ENCODE data around the gene LHB.
"Not testable (repeated sequence)": the region's sequence is repeated elsewhere in the genome, so short reads cannot be mapped to it uniquely, and the experiment has no call there.

Gene LHB

DNA sequence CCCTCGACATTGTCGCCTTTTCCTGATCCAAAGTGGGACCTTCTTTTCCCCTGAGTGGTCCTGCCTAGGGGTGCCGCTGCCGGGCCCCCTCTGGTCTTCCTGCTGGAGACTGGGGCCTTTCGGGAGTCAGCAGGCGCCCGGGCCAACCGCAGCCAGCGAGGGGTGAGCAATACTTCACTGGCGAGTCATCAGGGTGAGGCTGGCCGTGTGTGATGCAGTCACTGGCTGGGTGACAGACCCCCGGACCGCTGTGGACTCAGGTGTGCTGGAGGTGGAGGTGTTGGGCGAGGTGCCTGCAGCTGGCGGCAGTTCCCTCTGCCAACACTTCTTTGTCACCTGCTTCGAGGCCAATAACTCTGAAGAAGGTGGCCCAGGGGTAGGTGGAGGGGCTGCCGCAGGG is 25.3 kb upstream of the LHB start:
- H3K4me3 ChIP-seq (ENCODE audit: low read depth, low read length), result no peak overlapping the region
- DNase-seq (ENCODE audit: low read depth), result no peak
- in situ Hi-C loops (cut with HindIII; ENCODE audit: low sequenced_read_pairs), result no loop called here
- TF ChIP-seq, protein P1, sequence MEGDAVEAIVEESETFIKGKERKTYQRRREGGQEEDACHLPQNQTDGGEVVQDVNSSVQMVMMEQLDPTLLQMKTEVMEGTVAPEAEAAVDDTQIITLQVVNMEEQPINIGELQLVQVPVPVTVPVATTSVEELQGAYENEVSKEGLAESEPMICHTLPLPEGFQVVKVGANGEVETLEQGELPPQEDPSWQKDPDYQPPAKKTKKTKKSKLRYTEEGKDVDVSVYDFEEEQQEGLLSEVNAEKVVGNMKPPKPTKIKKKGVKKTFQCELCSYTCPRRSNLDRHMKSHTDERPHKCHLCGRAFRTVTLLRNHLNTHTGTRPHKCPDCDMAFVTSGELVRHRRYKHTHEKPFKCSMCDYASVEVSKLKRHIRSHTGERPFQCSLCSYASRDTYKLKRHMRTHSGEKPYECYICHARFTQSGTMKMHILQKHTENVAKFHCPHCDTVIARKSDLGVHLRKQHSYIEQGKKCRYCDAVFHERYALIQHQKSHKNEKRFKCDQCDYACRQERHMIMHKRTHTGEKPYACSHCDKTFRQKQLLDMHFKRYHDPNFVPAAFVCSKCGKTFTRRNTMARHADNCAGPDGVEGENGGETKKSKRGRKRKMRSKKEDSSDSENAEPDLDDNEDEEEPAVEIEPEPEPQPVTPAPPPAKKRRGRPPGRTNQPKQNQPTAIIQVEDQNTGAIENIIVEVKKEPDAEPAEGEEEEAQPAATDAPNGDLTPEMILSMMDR (IDR thresholded peaks at IDR 0.05; ENCODE audit: low read depth, low read length, missing control alignments), result no peak

DNA sequence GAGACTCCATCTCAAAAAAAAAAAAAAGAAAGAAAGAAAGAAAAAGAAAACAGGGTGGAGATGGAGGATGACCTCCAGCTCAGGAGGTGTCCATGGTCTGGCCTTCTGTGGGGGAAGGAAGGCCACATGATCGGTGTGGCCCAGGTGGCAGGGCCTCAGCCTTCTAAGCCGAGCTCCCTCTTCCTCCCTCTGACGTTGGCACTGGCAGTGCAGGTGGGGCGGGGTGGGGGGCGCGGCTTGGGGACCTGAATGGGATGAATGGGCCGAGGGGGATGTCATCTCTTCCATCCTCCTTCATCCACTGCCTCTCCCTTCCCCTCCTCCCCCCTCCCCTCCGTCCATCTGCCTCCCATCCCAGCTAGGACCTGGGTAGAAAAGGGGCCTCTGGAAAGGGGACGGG is 22.8 kb upstream of the LHB start:
- H3K4me3 ChIP-seq (ENCODE audit: low read depth, low read length); DNase-seq (ENCODE audit: low read depth); in situ Hi-C loops (cut with HindIII; ENCODE audit: low sequenced_read_pairs): not testable (repeated sequence)

DNA sequence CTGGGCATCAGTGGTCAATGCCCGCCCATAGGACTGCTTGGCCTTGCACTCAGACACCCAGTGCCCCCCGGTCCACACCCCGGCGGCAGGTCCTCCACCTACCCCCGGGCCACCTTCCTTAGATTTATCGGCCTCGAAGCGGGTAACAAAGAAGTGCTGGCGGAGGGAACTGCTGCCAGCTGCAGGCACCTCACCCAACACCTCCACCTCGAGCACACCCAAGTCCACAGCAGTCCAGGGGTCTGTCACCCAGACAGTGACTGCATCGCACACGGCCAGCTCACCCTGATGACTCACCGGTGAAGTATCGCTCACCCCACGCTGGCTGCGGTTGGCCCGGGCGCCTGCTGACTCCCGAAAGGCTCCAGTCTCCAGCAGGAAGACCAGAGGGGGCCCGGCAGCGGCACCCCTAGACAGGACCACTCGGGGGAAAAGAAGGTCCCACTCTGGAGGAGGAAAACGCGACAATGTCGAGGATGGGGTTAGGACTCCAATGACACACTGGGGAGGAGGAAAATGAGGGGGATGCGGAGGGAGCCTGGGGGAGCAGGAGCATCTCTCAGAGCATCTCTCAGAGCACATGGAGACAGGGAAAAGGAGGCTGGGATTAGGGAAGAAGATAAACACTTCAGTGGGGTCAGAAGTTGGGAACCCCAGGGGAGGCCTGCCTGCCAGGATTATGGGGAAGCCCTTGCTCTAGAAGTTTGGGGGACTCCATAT is 21.8 kb upstream of the LHB start:
- H3K4me3 ChIP-seq (ENCODE audit: low read depth, low read length); in situ Hi-C loops (cut with HindIII; ENCODE audit: low sequenced_read_pairs); DNase-seq (ENCODE audit: low read depth): not testable (repeated sequence)

DNA sequence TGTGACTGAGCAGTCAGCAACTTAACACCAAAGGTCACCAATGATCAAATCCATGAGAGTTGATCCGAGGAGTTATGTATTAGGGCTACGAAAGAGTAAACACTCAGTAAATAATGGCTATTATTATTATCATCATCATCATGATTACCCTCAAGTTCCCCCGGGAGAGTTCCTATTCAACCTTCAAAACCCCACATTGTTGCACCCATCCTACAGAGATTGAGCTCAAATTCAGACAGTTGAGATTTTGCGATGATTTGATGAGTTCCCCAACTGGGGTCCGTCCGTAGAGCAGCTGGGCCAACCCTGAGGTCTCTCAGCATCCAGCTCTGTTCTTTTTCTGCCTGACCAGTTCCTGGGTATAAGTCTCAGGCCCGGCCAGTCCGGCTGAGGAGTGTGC is 21.2 kb upstream of the LHB start:
- DNase-seq (ENCODE audit: low read depth); H3K4me3 ChIP-seq (ENCODE audit: low read depth, low read length); in situ Hi-C loops (cut with HindIII; ENCODE audit: low sequenced_read_pairs): not testable (repeated sequence)

DNA sequence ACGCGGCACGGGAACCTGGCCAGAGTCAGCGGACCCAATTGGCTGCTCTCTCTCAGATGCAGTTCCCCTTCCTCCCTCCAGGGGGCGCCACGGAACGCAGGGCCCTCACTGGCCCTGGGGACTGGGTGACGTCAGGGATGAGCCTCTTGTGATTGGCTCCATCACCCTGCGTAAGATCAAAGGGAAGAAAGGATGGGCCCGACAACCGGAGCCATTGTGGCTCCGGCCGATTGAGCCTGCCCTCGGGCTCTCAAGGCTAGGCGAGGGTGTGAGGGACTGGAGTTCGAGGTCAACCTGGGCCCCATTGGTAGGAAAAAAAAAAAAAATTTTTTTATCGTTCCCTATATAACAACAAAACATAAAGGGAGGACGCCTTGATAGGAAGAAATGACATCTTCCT is 19.9 kb upstream of the LHB start, which contains the start of gene CGB1:
CGB1 (minus strand) TSS at position 81 of the 400 bp plus-strand sequence. CDS start 184 bp downstream, outside the sequence.
- H3K4me3 ChIP-seq (ENCODE audit: low read depth, low read length); DNase-seq (ENCODE audit: low read depth); in situ Hi-C loops (cut with HindIII; ENCODE audit: low sequenced_read_pairs): not testable (repeated sequence)
- TF ChIP-seq, protein P1 (IDR thresholded peaks at IDR 0.05; ENCODE audit: low read depth, low read length, missing control alignments), result peak; percentile 44

DNA sequence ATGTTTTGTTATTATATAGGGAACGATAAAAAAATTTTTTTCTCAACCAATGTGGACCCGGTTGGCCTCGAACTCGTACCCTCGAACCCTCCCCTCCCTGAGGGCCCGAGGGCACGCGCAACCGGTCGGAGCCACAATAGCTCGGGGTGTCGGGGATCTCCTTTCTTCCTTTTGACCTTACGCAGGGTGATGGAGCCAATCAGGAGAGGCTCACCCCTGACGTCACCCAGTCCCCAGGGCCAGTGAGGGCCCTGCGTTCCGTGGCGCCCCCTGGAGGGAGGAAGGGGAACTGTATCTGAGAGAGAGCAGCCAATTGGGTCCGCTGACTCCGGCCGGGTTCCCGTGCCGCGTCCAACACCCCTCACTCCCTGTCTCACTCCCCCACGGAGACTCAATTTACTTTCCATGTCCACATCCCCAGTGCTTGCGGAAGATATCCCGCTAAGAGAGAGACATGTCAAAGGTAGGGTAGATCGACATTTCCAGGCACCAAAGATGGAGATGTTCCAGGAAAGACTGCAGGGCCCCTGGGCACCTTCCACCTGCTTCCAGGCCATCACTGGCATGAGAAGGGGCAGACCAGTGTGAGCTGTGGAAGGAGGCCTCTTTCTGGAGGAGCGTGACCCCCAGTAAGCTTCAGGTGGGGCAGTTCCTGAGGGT is 14.9 kb upstream of the LHB start, which contains the start of gene CGB2:
CGB2 (plus strand) TSS at position 249 of the 660 bp plus-strand sequence; CDS start at position 455, 206 bp downstream.
- in situ Hi-C loops (cut with HindIII; ENCODE audit: low sequenced_read_pairs); DNase-seq (ENCODE audit: low read depth); H3K4me3 ChIP-seq (ENCODE audit: low read depth, low read length): not testable (repeated sequence)
- TF ChIP-seq, protein P1 (IDR thresholded peaks at IDR 0.05; ENCODE audit: low read depth, low read length, missing control alignments), result peak; percentile 31

DNA sequence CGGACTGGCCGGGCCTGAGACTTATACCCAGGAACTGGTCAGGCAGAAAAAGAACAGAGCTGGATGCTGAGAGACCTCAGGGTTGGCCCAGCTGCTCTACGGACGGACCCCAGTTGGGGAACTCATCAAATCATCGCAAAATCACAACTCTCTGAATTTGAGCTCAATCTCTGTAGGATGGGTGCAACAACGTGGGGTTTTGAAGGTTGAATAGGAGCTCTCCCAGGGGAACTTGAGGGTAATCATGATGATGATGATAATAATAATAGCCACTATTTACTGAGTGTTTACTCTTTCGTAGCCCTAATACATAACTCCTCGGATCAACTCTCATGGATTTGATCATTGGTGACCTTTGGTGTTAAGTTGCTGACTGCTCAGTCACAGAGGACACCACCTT is 13.4 kb upstream of the LHB start:
- H3K4me3 ChIP-seq (ENCODE audit: low read depth, low read length); in situ Hi-C loops (cut with HindIII; ENCODE audit: low sequenced_read_pairs): not testable (repeated sequence)

DNA sequence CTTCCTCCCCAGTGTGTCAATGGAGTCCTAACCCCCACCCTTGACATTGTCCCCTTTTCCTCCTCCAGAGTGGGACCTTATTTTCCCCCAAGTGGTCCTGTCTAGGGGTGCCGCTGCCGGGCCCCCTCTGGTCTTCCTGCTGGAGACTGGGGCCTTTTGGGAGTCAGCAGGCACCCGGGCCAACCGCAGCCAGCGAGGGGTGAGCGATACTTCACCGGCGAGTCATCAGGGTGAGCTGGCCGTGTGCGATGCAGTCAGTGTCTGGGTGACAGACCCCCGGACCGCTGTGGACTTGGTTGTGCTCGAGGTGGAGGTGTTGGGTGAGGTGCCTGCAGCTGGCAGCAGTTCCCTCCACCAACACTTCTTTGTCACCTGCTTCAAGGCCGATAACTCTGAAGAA is 12.9 kb upstream of the LHB start:
- H3K4me3 ChIP-seq (ENCODE audit: low read depth, low read length); DNase-seq (ENCODE audit: low read depth); in situ Hi-C loops (cut with HindIII; ENCODE audit: low sequenced_read_pairs): not testable (repeated sequence)

More for the DNA sequence above, 13.4 kb upstream of the LHB start:
- not testable (repeated sequence) for DNase-seq (ENCODE audit: low read depth)

DNA sequence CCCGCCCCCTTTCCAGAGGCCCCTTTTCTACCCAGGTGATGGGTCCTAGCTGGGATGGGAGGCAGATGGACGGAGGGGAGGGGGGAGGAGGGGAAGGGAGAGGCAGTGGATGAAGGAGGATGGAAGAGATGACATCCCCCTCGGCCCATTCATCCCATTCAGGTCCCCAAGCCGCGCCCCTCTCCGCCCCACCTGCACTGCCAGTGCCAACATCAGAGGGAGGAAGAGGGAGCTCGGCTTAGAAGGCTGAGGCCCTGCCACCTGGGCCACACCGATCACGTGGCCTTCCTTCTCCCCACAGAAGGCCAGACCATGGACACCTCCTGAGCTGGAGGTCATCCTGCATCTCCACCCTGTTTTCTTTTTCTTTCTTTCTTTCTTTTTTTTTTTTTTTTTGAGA is 11.8 kb upstream of the LHB start:
- DNase-seq (ENCODE audit: low read depth); in situ Hi-C loops (cut with HindIII; ENCODE audit: low sequenced_read_pairs); H3K4me3 ChIP-seq (ENCODE audit: low read depth, low read length): not testable (repeated sequence)

DNA sequence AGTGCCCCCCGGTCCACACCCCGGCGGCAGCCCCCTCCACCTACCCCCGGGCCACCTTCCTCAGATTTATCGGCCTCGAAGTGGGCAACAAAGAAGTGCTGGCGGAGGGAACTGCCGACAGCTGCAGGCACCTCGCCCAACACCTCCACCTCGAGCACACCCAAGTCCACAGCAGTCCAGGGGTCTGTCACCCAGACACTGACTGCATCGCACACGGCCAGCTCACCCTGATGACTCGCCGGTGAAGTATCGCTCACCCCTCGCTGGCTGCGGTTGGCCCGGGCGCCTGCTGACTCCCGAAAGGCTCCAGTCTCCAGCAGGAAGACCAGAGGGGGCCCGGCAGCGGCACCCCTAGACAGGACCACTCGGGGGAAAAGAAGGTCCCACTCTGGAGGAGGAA is 8.7 kb upstream of the LHB start:
- DNase-seq (ENCODE audit: low read depth); H3K4me3 ChIP-seq (ENCODE audit: low read depth, low read length); in situ Hi-C loops (cut with HindIII; ENCODE audit: low sequenced_read_pairs): not testable (repeated sequence)

DNA sequence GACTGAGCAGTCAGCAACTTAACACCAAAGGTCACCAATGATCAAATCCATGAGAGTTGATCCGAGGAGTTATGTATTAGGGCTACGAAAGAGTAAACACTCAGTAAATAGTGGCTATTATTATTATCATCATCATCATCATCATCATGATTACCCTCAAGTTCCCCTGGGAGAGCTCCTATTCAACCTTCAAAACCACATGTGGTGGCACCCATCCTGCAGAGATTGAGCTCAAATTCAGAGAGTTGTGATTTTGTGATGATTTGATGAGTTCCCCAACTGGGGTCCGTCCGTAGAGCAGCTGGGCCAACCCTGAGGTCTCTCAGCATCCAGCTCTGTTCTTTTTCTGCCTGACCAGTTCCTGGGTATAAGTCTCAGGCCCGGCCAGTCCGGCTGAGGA is 8.2 kb upstream of the LHB start:
- in situ Hi-C loops (cut with HindIII; ENCODE audit: low sequenced_read_pairs), result not testable (repeated sequence)

DNA sequence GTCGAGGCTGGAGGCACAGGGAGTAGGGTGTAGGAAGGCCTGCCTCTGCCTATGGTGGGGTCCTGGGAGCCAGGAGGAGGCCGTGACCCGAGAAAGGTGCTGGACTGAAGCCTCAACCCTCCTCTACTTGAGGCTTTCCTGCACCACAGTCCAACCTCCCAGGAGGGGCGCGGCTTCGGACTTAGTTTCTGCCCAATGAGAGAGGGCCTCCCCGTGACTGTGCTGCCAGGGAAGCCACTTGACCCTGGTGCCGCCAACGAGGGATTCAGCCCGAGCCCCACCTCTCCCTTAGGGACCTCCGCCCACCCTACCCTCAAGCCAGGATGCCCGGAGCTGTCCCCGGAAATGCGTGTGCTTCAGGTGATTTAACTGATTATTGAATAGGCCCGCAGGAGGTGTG is 7.3 kb upstream of the LHB start, which contains the start of gene CGB3:
CGB3 (minus strand) TSS at position 101 of the 400 bp plus-strand sequence. CDS start 362 bp downstream, outside the sequence.
- in situ Hi-C loops (cut with HindIII; ENCODE audit: low sequenced_read_pairs); DNase-seq (ENCODE audit: low read depth); H3K4me3 ChIP-seq (ENCODE audit: low read depth, low read length): not testable (repeated sequence)

More for the DNA sequence above, 8.2 kb upstream of the LHB start:
- not testable (repeated sequence) for H3K4me3 ChIP-seq (ENCODE audit: low read depth, low read length); DNase-seq (ENCODE audit: low read depth)

Measured in astrocyte of the cerebellum (primary cell).